ENCODE results near the gene TLR8.

DNA sequence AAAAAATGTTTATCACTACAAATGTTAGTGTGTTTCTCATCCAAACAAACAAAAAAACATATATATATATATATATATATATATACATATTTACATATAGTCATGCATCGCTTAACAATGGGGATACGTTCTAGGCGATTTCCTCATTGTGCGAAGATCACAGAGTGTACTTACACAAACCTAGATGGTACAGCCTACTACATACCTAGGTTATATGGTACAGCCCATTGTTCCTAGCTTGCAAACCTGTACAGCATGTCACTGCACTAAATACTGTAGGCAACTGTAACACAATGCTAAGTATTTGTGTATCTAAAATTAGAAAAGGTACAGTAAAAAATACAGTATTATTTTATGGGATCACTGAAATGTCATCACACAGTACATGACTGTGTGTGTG, 52.0 kb downstream of the TLR8 start:
- TF ChIP-seq, protein P1, sequence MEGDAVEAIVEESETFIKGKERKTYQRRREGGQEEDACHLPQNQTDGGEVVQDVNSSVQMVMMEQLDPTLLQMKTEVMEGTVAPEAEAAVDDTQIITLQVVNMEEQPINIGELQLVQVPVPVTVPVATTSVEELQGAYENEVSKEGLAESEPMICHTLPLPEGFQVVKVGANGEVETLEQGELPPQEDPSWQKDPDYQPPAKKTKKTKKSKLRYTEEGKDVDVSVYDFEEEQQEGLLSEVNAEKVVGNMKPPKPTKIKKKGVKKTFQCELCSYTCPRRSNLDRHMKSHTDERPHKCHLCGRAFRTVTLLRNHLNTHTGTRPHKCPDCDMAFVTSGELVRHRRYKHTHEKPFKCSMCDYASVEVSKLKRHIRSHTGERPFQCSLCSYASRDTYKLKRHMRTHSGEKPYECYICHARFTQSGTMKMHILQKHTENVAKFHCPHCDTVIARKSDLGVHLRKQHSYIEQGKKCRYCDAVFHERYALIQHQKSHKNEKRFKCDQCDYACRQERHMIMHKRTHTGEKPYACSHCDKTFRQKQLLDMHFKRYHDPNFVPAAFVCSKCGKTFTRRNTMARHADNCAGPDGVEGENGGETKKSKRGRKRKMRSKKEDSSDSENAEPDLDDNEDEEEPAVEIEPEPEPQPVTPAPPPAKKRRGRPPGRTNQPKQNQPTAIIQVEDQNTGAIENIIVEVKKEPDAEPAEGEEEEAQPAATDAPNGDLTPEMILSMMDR (IDR thresholded peaks at IDR 0.05): no peak
- TF ChIP-seq EP300 (IDR thresholded peaks at IDR 0.05; ENCODE audit: low read depth): no peak
- no peak for TF ChIP-seq POLR2A (IDR thresholded peaks at IDR 0.05)
- TF ChIP-seq POLR2AphosphoS5 (IDR thresholded peaks at IDR 0.05): no peak
